Inferior parietal cortex (tissue), 1 donor: ENCODE data around the gene USP46.
A peak's percentile ranks its signal among the peaks of the same experiment; 100 is the strongest.

ENCODE experiments used
- DNase-seq: peaks from one replicate; pipeline ENCODE4 v3.0.0-alpha.2; 2016; ENCODE audit errors: extremely low spot score

USP46 gene

GRCh38 chr4:52618795-52619590 lies 40.1 kb downstream of the USP46 start:
- DNase-seq: no peak

GRCh38 chr4:52617336-52618020 lies 41.6 kb downstream of the USP46 start:
- DNase-seq: no peak

- DNase-seq: no peak
These were observed 44.9 kb downstream of the USP46 start for GRCh38 chr4:52614241-52614640.

- no peak for DNase-seq
These were observed 46.8 kb downstream of the USP46 start for GRCh38 chr4:52612341-52612740.

- DNase-seq: no peak
These were observed 48.0 kb downstream of the USP46 start for GRCh38 chr4:52611030-52611555.

GRCh38 chr4:52606726-52607125 lies 52.4 kb downstream of the USP46 start:
- no peak for DNase-seq

- no peak for DNase-seq
These were observed 53.1 kb downstream of the USP46 start for GRCh38 chr4:52606040-52606439.

GRCh38 chr4:52604215-52604614 lies 54.9 kb downstream of the USP46 start:
- DNase-seq: no peak

- no peak for DNase-seq
These were observed 58.8 kb downstream of the USP46 start for GRCh38 chr4:52600275-52600674.

- no peak for DNase-seq
These were observed 64.1 kb downstream of the USP46 start for GRCh38 chr4:52595001-52595400.

- DNase-seq: no peak
These were observed 66.8 kb downstream of the USP46 start for GRCh38 chr4:52592287-52592686.

- DNase-seq: no peak
These were observed 70.1 kb downstream of the USP46 start for GRCh38 chr4:52588771-52589591.

GRCh38 chr4:52588097-52588496 lies 71.0 kb downstream of the USP46 start:
- DNase-seq: peak; percentile 28

GRCh38 chr4:52586069-52586468 lies 73.0 kb downstream of the USP46 start:
- DNase-seq: no peak

- DNase-seq: no peak
These were observed 73.7 kb downstream of the USP46 start for GRCh38 chr4:52585379-52585778.

- no peak for DNase-seq
These were observed 79.4 kb downstream of the USP46 start for GRCh38 chr4:52579602-52580272.

GRCh38 chr4:52578951-52579350 lies 80.2 kb downstream of the USP46 start:
- DNase-seq: no peak

- DNase-seq: no peak
These were observed 81.5 kb downstream of the USP46 start for GRCh38 chr4:52577624-52577962.

- no peak for DNase-seq
These were observed 82.0 kb downstream of the USP46 start for GRCh38 chr4:52576961-52577623.

- no peak for DNase-seq
These were observed 82.8 kb downstream of the USP46 start for GRCh38 chr4:52576326-52576725.

GRCh38 chr4:52575406-52575805 lies 83.7 kb downstream of the USP46 start:
- no peak for DNase-seq
